ACC112 (cell line): ENCODE results near the gene GBA2.

Experiments
- H2AFZ ChIP-seq: fragments of 200-600 bp; sonication (generic); one replicate; pipeline ENCODE4 v1.6.0; 2017; ENCODE audit warnings: antibody characterized with exemption, low read length; ENCODE audit not compliant: unreplicated experiment
- H3K27ac ChIP-seq: fragments of 200-600 bp; sonication (generic); 2 replicates; pipeline ENCODE4 v1.5.1; 2014; ENCODE audit warnings: low read depth, mild to moderate bottlenecking, antibody characterized with exemption, low read length, moderate library complexity
- H3K27me3 ChIP-seq: fragments of 200-600 bp; sonication (generic); 2 replicates; pipeline ENCODE4 v1.6.1; 2014; ENCODE audit warnings: mild to moderate bottlenecking, antibody characterized with exemption, low read length, moderate library complexity, mixed read lengths; ENCODE audit not compliant: insufficient read depth
- H3K36me3 ChIP-seq: fragments of 200-600 bp; sonication (generic); 2 replicates; pipeline ENCODE4 v1.6.1; 2016; ENCODE audit warnings: mild to moderate bottlenecking, antibody characterized with exemption, low read length, moderate library complexity, mixed read lengths; ENCODE audit not compliant: insufficient read depth
- H3K4me1 ChIP-seq: fragments of 200-600 bp; sonication (generic); one replicate; pipeline ENCODE4 v1.6.1; 2016; ENCODE audit warnings: low read length, mixed read lengths; ENCODE audit not compliant: insufficient read depth, unreplicated experiment, control insufficient read depth
- H3K4me3 ChIP-seq: fragments of 200-600 bp; sonication (generic); 2 replicates; pipeline ENCODE4 v1.5.1; 2014; ENCODE audit warnings: mild to moderate bottlenecking, low read depth, low read length
- H3K79me2 ChIP-seq: fragments of 200-600 bp; sonication (generic); one replicate; pipeline ENCODE4 v1.6.0; 2016; ENCODE audit warnings: low read length; ENCODE audit not compliant: control insufficient read depth, unreplicated experiment, insufficient read depth

Gene GBA2

DNA sequence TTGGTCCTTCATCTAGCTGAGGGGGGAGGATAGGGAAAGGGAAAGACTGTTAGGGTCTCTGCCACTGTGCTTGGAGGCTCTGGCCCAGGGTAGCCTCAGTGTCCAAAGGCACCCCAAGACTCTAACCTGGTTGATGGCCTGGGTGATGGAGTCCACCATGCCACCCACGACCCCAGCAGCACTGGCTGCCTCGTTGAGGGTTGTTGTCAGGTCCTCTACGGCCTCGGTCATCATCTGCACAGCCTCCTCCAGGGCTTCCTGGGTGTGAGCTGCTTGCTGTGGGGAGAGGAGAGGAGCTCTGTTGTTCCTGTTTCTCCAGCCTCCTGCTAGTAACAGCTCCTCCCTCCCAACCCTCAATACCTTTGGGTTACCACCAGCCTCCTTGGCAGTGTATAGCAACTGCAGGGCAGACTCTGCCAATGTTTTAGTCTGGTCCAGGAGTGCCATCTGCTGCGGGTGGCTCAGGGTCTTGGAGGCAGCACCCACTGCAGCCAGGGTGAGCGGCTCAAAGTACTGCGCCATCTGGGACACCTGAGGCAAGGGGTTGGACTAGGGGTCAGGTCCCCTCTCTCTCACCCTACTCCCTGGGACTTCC lies 43.1 kb downstream of the GBA2 start:
- H3K27me3 ChIP-seq = no peaks in the 10 kb centered on the region
- H3K4me1 ChIP-seq = no peaks in the 10 kb centered on the region

DNA sequence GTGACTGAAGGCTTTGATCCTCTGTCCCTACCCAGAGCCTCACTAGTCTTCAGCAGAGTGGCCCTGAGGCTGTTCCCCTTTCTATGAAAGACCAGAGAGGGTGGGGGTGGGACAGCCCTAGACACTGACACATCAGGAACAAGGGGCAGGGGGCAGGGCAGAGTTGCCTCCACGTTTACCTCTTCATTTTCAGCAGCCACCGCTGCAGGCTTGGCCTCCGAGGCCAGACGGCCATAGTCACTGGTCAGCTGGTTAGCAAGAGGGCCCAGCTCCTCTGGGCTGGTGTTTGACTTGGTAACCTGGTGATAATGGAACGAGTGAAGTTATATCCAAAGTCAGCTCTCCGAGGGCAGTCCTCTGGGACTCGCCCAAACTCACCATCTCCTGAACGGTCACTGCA lies 43.7 kb downstream of the GBA2 start:
- Histone ChIP-seq H2AFZ (no peak overlapping the region), H3K36me3 (peaks cover 43% of the 10 kb centered on the region), H3K27me3 (no peaks in the 10 kb centered on the region), H3K79me2 (no peaks in the 10 kb centered on the region), H3K4me1 (no peaks in the 10 kb centered on the region), H3K27ac (no peak overlapping the region), H3K4me3 (no peak overlapping the region)

More for the DNA sequence above, 43.1 kb downstream of the GBA2 start:
- Histone ChIP-seq H2AFZ (no peak overlapping the region), H3K27ac (no peak overlapping the region), H3K79me2 (no peaks in the 10 kb centered on the region), H3K36me3 (peaks cover 43% of the 10 kb centered on the region), H3K4me3 (no peak overlapping the region)

DNA sequence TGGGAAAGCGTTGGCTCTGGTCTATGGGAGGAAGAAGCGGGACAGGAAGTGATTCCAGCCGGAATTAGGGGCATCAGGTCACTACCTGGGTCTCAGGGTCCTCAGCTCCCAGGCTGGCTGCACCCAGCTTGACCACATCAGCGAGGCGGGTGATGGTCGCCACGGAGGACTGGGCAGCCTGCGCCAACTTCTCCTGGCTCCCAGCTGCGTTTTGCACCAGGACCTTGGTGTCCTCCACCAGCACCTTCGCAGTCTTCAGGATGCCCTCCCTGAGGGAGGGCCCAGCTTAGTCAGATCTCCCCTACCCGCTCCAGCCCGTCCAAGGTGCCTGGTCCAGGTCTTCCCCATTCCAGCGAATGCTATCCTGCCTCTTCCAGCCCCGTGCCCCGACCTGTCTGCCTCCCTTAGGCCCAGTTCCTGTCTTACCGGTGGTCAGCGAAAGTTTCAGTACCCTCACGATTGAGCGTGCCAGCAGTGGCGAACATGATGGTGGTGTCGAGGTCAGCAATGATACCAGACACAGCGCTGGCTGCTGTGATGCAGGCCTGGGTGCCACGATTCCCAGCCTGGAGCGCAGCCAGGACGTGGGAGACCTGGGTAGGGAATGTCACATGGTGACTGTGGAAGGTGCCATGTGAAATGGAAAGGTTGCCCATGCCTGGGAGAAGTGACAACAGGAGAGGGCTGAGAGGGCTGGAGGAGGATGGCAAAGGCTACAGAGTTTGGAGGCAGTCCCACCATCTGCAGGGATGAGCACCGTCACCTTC lies 44.9 kb downstream of the GBA2 start:
- Histone ChIP-seq H3K27me3 (no peaks in the 10 kb centered on the region), H3K79me2 (no peaks in the 10 kb centered on the region), H3K4me1 (no peaks in the 10 kb centered on the region), H3K27ac (no peak overlapping the region), H3K4me3 (no peak overlapping the region), H3K36me3 (peaks cover 46% of the 10 kb centered on the region), H2AFZ (no peak overlapping the region)

DNA sequence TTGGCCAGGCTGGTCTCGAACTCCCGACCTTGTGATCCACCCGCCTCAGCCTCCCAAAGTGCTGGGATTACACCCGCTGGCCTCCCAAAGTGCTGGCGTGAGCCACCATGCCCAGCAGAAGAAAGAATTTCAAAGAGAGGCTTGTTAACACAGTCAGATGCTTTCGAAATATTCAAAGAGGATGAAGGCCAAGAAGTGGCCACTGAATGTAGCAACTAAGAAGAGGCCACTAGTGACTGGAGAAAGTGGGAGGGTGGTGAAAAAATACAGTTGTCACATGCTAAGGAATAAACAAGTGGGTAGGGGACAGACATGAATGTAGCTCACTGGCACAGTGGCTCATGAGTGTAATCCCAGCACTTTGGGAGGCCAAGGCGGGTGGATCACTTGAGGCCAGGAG lies 46.3 kb downstream of the GBA2 start:
- Histone ChIP-seq H3K4me3 (no peak overlapping the region), H3K4me1 (no peaks in the 10 kb centered on the region), H2AFZ (no peak overlapping the region), H3K27ac (no peak overlapping the region), H3K36me3 (peaks cover 40% of the 10 kb centered on the region), H3K79me2 (no peaks in the 10 kb centered on the region), H3K27me3 (no peaks in the 10 kb centered on the region)

DNA sequence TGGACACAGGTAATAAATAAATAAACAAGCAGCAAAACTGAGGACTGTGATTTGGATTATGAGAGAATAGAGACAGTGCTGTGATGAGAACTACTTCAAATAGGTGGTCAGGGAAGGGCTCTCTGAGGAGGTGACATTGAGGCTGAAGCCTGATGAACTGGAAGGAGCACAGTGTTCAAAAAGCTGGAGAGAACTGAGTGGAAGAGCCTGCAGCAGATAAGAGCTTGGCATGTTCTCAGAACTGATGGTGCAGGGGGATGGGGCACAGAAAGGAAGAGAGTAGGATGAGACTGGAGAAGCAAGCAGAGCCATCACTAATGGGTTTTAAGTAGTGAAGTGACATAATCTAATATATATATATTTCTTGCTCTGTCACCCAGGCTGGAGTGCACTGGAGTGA lies 48.1 kb downstream of the GBA2 start:
- Histone ChIP-seq H3K4me1 (no peaks in the 10 kb centered on the region), H2AFZ (no peak overlapping the region), H3K4me3 (no peak overlapping the region), H3K36me3 (peaks cover 42% of the 10 kb centered on the region), H3K27ac (no peak overlapping the region), H3K79me2 (no peaks in the 10 kb centered on the region), H3K27me3 (no peaks in the 10 kb centered on the region)

DNA sequence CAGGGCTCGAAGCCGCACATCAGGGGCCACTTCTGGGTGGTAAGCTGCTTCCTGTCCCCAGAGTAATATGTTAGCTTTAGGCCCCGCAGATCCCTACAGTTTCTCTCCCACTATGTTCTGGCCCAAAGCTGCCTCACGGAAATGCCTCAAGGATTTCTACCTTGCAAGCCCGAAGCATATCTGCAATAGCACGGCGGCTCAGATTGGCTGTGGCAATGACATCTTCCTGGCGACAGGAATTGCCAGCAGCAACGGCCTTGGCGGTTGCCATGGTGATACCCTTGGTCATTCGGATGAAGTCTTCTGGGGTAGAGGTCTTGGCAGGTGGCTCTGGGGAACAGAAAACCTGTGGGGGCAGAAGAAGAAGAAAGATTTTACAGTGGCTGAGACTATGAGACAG lies 49.0 kb downstream of the GBA2 start:
- Histone ChIP-seq H3K4me1 (no peaks in the 10 kb centered on the region), H3K79me2 (no peaks in the 10 kb centered on the region), H3K27me3 (no peaks in the 10 kb centered on the region), H2AFZ (no peak overlapping the region), H3K4me3 (no peak overlapping the region), H3K27ac (no peak overlapping the region), H3K36me3 (peaks cover 43% of the 10 kb centered on the region)

DNA sequence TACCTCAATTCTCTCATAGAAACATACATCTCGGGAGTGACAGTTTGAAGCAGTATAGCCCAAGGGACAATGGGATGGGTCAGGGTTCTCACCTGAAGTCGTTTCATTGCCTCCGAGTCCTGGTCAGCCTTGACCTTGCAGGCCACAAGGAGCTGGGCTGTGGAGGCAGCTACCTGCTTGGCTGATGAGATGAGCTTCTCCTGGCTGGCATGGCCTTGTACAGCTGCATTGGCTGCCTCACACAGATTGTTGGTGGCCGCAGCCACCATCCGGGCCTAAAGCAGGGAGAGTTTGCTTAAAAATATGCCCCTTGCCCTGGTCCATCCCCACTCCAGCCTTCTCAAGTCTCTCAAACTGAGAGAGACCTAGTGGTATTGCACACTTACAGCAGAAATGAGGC lies 50.8 kb downstream of the GBA2 start:
- H3K4me3 ChIP-seq = no peak overlapping the region
- H3K79me2 ChIP-seq = no peaks in the 10 kb centered on the region
- no peaks in the 10 kb centered on the region for H3K4me1 ChIP-seq
- no peaks in the 10 kb centered on the region for H3K27me3 ChIP-seq
- no peak overlapping the region for H2AFZ ChIP-seq
- H3K27ac ChIP-seq = no peak overlapping the region
- H3K36me3 ChIP-seq = peaks cover 35% of the 10 kb centered on the region

DNA sequence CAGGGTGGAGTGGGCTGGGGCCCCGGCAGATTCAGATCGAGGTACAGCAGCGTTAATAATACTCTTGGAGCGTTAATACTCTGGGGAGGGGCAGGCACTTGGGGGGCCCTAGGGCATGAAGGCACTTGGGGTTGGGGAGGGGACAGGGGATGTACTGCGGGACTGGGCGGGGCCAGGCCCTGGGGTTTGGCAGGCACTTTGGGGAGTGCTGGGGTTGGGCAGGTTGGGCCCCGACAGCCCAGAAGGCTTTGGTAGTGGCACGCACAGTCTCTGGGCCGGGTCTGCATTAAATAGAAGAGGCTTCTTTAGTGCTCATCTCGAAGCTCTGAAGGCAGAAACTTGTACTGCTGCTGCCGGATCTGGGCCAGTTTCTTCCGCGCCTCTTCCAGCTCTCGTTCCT lies 51.5 kb downstream of the GBA2 start:
- Histone ChIP-seq H3K4me3 (no peak overlapping the region), H3K36me3 (peaks cover 32% of the 10 kb centered on the region), H3K27me3 (no peaks in the 10 kb centered on the region), H2AFZ (no peak overlapping the region), H3K79me2 (no peaks in the 10 kb centered on the region), H3K4me1 (no peaks in the 10 kb centered on the region), H3K27ac (no peak overlapping the region)

DNA sequence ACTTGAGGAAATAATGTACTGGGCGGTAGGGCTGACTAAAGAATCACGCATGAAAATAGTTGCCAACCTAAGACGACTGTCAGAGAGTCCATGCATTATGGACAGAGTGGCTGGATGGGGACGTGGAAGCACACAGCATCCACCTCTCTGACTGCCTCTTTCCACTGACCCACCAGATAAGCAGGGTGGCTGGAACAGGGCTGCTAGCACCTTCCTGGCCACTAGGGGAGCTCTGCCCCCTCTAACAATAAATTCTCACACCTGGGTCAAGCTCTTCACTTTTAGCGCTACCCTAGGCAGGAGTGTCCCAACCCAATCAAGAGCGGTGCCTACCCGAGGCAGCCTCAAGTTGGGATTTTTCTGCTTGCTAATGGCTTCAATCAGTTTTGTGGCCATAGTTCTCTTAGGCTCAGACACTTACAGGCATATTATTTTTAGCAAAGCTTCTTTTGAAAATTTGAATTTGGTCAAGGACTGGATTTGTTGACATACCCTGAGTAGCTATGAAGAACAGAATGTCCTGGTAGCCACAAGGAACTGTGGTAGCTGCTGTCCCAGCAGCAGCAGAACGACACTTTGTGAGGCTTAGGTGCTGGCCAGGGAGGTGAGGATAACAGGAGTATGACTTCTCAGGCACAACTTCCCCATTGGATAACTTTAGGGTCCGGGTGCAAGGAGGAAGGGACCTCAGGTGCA lies 52.4 kb downstream of the GBA2 start:
- peaks cover 28% of the 10 kb centered on the region for H3K36me3 ChIP-seq
- peaks cover under 1% of the 10 kb centered on the region for H3K4me1 ChIP-seq
- H3K4me3 ChIP-seq = no peak overlapping the region
- H3K27ac ChIP-seq = no peak overlapping the region
- no peaks in the 10 kb centered on the region for H3K79me2 ChIP-seq
- H2AFZ ChIP-seq = no peak overlapping the region
- H3K27me3 ChIP-seq = no peaks in the 10 kb centered on the region

DNA sequence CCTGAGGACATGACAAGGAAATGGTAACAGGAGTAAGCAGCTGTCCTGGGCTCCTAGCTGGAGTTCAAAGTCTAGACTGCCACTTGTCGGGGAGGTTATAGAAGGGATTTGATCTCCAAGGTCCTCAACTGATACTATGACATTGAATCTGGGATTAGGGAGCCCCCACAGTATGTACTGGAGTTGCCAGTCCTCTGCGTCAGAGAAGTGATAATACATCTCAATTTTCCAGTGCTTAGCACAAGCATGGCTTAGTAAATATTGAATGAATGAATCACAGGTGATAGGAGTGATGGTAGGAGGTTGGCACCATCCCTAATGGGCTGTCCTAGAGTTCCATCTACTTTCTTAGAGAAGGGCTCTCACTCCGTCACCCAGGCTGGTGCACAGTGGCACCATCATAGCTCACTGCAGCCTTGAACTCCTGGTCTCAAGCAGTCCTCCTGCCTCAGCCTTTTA lies 53.1 kb downstream of the GBA2 start:
- Histone ChIP-seq H3K27me3 (no peaks in the 10 kb centered on the region), H3K4me1 (peaks cover 5% of the 10 kb centered on the region), H3K36me3 (peaks cover 27% of the 10 kb centered on the region), H3K79me2 (no peaks in the 10 kb centered on the region), H3K27ac (no peak overlapping the region), H2AFZ (no peak overlapping the region), H3K4me3 (no peak overlapping the region)
